NCI-H187 (cell line): ENCODE results near the gene CSE1L.
"Not testable (repeated sequence)": the region's sequence is repeated elsewhere in the genome, so short reads cannot be mapped to it uniquely, and the experiment has no call there.

Experiments
- DNase-seq, 2 experiments: peaks; one replicate each; lab custom pipeline; 2025; lab: John Stamatoyannopoulos, UW

The CSE1L gene

DNA sequence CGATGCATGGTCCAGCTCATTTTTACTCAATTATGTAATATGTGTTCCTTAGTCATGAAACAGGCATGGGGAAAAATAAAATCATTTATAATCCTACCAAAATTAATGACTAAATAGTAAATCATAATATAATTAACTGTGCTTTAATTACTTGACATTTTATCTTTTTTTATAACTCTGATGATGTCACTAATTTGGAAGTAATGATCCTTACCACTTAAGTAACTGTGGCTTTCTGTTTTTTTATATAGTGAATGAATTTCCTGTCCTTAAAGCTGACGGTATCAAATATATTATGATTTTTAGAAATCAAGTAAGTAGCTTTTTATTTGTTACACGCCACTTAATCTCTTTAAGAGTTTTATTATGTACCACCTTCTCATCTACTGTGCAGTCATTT is 32.2 kb downstream of the CSE1L start:
- no peak for DNase-seq

DNA sequence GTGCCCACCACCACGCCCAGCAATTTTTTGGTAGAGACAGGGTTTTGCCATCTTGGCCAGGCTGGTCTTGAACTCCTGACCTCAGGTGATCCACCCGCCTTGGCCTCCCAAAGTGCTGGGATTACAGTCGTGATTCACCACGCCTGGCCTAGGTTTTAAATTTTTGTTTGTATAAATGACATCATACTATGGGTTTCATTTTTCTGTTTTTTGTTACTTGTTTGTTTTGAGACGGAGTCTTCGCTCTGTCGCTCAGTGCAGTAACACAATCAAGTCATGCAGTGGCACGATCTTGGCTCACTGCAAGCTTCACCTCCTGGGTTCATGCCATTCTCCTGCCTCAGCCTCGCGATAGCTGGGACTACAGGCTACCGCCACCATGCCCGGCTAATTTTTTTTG is 36.2 kb downstream of the CSE1L start:
- DNase-seq, result not testable (repeated sequence)

DNA sequence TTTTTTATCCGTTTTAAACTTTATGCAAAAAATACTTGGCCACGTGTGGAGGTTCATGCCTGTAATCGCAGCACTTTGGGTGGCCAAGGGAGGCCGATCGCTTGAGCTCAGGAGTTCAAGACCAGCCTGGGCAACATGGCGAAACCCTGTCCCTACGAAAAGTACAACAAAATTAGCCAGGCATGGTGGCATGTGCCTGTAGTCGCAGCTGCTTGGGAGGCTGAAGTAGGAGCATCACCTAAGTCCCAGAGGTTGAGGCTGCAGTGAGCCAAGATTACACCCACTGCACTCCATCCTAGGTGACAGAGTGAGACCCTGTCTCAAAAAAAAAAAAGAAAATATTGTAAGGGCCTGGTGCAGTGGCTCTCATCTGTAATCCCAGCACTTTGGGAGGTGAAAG is 45.0 kb downstream of the CSE1L start:
- no peak for DNase-seq

DNA sequence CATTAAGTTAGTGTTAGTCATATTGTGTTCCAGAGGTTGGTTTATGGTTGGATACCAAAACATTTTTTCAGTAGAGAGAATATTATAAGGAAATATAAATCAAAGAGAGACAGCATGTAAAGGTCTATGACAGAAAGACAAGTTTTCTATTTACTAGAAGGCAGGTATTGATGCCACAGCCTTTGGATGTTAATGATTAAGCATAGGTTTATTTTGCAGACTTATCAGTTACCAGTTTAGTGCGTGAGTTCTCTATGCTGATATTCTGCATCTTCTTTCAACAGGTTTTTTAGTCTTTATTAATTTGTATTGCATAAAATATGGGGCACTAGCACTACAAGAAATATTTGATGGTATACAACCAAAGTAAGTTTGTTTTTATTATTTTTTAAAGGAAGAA is 45.6 kb downstream of the CSE1L start:
- no peak for DNase-seq

DNA sequence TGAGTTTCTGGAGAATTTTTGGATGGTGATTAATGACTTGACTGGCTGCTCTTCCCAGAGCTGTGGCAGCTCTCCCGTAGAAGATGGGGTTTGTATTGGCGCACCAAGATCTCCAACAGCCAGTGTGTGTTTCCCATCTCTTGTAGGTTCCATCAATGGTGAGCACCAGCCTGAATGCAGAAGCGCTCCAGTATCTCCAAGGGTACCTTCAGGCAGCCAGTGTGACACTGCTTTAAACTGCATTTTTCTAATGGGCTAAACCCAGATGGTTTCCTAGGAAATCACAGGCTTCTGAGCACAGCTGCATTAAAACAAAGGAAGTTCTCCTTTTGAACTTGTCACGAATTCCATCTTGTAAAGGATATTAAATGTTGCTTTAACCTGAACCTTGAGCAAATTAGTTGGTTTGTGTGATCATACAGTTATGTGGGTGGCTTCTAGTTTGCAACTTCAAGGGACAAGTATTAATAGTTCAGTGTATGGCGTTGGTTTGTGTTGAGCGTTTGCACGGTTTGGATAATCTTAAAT is 50.2 kb downstream of the CSE1L start:
- DNase-seq, result no peak

DNA sequence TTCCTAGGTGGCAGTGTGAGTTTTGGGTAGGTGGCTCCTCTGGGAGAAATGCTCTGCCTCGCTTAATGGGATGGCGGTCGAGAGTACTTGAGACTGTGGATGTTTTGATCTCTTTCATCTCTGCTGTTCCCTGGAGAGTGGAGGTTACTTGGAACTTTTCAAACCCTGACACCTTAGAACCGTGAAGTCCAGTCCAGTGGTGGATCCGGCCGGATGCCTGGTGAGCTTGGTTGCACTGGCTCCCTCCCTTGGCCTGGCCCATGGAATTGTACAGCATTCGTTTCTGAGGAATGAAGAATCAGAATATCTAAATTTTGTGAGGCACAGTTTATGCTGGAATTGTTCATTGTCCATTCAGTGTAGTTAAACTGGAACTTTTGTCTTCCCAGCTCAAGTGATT is 51.0 kb downstream of the CSE1L start:
- DNase-seq, result no peak

DNA sequence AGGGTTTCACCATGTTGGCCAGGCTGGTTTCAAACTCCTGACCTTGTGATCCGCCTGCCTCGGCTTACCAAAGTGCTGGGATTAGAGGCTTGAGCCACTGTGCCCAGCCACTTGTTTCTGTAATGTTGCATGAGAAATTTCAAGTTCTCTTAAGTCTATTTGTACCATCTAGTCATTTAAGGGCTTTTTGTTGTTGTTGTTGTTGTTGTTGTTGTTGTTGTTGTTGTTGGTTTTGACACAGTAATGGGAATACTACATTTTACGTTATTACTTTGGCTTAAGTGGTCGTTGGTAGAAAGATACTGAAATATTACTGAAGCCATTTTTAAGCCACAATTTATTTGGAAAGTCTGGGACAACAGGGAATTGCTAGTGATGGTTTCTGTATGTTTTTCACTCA is 52.0 kb downstream of the CSE1L start:
- no peak for DNase-seq

DNA sequence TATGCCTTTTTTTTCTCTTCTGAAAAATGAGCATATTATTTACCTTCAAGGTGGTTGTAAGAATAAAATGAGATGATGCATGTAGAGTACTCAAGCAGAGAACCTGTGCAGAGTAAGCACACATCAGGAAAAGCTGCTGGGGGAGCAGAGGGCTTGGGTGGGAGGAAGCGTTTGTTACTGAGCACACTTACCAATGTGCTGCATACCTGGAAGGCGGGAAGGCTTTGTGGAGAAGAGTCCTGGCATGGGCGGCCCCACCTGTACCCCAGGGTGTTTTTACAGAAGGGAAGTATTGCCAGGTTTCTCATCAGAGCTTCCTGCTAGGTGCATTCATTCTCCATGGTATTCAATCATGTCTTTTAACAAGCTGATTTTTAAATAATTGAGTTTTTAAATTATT is 52.9 kb downstream of the CSE1L start:
- DNase-seq, result no peak

DNA sequence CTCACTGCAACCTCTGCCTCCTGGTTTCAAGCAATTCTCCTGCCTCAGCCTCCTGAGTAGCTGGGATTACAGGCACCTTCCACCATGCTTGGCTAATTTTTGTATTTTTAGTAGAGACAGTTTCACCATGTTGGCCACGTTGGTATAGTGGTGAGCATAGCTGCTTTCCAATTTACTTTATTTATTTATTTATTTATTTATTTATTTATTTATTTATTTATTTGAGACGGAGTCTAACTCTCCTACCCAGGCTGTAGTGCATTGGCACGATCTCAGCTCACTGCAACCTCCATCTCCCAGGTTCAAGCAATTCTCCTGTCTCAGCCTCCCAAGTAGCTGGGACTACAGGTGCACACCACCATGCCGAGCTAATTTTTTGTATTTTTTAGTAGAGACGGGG is 54.2 kb downstream of the CSE1L start:
- not testable (repeated sequence) for DNase-seq

DNA sequence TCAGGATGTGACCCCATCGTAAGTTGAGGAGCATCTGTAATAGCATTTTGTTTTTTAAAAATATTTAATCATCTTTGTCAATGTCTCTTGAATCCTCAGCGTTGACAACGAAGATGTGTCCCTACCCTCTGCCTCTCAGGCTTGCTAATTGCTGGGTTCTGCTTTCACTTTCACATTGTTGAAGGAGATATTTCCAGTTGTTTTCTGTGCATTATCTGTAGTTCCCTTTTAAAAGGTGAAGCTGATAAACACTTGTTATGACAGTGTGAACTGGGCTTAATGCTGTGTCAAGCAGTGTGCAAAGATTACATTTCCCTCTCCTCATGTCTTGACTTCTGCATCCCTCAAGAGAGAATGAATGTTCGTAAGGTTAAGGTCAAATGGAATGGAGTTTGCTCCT is 54.9 kb downstream of the CSE1L start:
- DNase-seq, result no peak

DNA sequence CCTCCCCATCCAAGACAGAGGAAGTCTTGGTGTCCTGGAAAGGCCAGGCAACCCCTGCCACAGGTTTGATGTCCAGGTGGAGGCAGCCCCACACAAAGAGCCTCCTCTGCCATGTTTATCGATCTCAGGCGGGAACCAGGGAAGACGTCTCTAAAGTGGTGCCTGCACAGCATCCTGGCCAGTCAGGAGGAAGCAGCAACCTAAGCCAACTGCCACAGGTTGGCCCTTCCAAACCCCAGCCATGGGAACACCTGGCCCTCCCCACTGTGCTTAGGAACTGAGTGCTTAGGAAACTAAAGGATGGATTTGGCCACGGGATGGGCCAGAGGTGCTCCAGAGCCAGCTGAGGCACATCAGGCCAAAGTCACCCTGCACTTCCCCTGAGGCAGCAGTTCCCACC is 56.9 kb downstream of the CSE1L start:
- no peak for DNase-seq

DNA sequence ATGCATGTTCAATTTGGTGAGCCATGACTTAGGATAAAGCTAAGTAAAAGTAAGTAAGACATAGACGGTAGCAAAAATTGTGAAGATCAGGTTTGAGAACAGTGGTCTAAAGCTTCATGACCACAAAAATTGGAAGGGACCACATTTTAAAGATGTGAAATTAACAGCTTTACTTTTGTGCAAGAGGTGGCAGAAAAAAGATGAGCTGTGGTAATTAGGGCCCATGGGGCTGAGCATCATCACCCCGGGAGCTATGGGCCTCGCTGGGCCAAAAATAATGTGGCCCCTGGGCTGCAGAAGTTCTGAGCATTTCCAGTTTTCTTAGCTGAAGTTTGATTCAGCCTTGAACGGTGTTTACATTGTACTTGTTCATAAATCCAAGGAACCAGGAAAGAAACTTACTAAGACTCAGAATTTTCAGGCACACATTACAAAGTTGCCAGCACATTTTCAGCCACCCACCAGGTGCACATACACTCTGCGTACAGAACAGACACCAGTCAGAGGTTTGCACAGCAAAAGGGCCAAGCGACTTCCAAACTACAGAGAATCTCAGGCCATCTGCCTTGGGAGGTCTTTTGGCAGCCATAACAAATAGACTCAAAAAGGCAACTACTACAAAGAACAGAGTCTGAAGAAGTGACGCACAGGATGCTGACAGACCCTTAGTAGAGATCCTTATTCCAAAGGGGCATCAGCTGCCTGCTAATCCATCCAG is 57.7 kb downstream of the CSE1L start:
- no peak for DNase-seq

DNA sequence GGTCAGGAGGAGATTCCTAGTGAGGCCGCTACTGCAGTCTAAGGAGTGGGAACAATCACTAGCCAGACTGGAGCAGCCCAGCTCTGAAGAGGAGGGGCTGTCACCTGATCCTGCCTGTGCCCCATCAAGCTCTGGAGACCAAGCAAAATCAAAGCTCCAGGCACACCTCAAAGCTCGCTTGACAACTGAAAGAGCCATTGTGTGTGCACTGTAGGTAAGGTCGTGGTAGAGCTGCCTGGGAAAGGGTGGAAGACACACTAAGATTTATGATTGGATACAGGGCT is 58.2 kb downstream of the CSE1L start:
- peak in 1 of 2 experiments; percentile 20 for DNase-seq

DNA sequence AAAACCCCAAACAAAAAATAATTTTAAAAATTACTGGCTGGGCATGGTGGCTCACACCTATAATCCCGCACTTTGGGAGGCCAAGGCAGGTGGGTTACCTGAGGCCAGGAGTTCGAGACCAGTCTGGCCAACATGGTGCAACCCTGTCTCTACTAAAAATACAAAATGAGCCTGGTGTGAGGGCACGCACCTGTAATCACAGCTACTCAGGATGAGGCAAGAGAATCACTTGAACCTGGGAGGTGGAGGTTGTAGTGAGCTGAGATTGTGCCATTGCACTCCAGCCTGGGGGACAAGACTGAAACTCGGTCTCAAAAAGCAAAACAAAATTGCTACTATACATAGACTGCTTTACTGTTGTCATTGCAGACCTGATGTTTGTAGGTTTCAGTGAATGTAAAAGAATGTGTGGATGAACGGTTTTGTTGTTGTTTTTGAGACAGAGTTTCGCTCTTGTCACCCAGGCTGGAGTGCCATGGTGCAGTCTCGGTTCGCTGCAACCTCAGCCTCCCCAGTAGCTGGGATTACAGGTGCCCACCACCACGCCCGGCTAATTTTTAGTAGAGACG is 59.0 kb downstream of the CSE1L start:
- DNase-seq, result not testable (repeated sequence)

DNA sequence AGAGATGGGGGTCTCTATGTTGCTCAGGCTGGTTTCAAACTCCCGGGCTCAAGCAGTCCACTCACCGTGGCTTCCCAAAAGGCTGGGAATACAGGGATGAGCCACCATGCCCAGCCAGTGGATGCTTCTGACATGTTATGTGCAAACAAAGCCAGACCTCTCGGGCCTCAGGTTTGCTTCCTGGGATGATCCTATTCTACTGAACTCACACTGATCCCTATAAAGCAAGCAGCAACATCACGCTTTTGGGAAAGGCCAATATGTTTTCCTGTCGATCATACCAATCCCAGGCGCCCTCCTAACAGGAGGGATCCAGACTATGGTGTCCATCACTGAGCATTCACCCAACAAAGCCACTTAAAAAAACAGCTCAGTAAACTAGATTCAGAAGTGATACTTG is 60.2 kb downstream of the CSE1L start:
- no peak for DNase-seq

DNA sequence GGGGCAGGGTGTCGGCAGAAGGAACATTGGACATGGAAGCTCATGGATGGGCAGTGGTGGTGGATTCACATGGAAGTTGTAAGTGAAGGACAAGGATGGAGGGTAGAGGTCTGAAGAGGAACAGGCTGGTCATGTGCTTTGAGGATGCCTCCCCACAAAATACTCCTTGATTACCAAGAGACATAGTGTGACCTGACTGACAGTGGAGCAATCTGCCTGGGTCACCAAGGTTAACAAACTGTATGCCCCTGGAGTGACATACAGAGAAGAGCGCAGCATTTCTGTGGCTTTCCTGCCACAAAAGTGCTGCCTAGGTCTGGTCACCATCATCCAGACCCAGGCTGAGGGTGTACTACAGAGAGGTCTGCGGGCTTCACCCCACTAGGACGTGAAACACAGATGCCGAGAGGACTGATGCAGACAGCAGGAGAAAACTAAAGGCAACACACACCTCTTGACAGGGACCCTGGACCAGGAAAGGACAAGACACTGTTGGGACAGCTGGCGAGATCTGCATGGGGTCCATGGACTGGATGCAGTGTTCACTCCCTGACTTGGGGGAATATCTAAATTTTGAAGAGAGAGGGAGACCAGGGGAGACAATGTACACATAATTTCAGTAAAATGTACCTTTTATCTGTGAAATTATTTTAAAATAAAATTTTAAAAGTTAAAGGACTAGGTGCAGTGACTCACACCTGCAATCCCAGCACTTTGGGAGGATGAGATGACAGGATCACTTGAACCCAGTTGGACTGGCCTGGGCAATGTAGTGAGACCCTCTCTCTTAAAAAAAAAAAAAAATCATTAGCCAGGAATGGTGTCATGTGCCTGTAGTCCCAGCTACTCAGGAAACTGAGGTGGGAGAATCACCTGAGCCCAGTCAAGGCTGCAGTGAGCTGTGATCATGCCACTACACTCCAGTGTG is 64.9 kb downstream of the CSE1L start:
- DNase-seq, result no peak

DNA sequence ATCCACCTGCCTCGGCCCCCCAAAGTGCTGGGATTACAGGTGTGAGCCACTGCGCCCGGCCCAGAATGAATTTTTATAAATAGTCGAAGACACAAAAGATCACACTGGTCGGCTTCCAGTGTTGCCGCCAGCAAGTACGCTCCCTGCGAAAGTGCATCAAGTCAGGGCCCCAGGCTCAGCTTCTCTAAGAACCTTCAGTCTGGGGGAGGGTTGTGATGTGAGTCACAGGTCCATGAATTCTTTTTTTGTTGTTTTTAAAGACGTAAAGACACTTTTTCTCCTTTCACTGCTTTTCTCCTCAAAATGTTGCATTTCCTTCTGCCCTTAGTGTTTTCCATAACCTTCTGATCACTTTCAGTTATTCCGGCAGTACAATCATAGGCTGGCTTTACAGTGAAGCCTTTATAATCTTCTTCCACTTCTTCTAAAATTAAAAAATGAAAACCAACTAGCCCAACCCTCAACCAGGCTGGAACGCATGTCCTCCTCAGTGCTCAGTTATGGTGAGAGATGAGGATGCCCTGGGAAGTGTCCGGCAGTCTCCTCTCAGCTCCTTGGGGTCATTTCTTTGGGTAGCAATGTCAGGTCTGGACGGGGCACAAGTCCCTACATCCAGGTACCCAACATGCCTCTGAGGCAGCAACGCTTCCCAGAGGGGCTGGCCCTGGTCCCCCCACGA is 66.6 kb downstream of the CSE1L start:
- DNase-seq, result no peak

DNA sequence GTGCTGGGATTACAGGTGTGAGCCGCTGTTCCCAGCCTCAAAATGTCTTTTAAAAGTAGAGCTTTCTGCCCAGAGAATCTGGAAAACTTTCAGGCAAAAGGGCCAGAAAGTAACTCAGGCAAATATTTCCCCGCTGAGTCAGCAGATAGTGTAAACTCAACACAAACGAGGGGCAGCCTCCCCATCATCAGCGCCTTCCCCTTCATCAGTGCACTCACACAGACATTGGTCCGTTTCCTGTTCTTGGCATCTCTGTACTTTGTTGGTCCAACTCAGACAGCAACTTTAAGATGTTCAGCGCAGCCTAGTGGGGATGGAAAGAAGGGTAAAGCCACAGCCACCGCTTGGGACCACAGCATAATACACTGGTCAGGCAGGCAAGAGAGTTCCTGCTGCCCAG is 69.5 kb downstream of the CSE1L start:
- DNase-seq, result no peak

DNA sequence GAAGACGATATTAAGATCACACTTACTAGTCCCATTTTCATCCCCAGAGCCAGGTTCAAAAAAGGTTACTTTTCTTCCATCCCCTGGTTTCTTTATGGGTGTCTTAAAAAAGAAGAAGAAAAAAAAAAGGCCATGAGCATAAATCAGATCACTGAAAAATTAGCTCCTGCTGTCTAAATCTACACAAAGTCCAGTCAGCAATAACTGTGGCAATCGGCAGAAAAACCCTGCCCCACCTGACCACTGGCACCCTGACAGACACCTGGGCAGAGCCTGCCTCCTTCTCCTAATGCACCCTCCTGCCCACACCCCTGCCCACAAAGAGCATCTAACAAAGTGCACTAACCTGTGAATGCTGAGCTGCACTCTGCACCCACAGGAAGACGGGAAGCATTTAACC is 72.2 kb downstream of the CSE1L start:
- no peak for DNase-seq

DNA sequence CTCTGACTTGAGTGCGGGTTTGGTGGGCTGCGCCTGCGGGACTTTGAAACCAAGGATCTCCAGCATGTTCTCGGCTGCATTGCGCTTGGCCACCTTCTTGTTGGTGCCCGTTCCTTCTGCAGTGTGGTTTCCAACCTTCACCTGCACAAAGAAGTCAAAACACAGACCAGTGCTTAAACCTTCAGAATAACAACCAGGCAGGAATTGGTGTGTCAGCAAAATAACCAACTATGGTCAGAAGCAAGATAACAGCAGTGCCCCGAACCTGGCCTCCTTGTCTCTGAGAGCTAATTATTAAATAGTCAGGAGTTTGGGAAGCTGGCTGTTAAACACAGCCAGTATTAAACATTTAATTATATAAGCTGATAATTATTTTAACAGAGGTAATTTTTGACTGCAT is 73.9 kb downstream of the CSE1L start:
- no peak for DNase-seq

DNA sequence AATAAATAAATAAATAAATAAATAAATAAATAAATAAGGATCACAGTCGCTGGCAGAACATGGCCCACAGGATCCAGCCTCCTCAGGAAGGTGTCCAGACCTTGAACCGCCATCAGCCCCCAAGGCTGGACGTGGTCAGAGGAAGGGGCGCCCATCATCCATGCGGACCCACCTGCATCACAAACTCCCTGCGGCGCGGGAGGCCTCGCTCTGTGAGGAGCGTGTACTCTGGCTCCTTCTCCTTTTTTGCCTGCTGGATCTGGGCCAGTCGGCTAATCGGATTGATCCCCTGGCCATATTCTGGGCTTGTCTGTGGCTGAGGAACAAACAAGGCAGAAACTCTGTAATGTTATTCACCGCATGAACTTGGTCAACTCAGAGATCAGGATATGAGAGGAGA is 76.8 kb downstream of the CSE1L start:
- DNase-seq, result no peak

DNA sequence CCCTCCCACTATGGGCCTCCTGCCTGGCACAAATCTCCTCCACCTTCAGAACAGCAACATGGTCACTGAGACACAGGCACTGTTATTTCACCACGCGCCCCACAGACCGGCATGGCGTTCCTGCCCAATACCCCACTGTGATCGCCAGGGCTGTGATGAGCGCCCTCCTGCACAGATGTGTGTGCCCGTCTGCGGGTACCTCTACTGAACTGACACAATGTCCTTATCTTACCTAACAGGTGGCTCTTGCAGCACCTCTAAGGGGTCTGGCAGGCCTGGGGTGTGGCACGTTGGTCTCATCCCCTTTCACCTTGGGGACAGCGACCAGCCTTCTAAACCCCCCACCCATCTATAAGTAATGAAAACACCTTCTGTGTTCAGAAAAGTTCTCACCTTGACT is 77.9 kb downstream of the CSE1L start:
- no peak for DNase-seq
